H54 (cell line): ENCODE measurements around the gene HOXB2.

Experiments
- DNase-seq: peaks from one replicate; pipeline ENCODE4 v3.0.0; 2011; ENCODE audit warnings: low spot score, mixed read lengths; ENCODE audit not compliant: insufficient read length
- FAIRE-seq: peaks from 3 replicates; lab custom pipeline; 2011; peaks lifted over from hg19 to GRCh38; lab: Jason Lieb, UNC
- POLR2A ChIP-seq: IDR thresholded peaks from 2 replicates; pipeline ENCODE4 v1.6.1; 2011; ENCODE audit warnings: low read depth, mild to moderate bottlenecking, low read length

Gene HOXB2

DNA sequence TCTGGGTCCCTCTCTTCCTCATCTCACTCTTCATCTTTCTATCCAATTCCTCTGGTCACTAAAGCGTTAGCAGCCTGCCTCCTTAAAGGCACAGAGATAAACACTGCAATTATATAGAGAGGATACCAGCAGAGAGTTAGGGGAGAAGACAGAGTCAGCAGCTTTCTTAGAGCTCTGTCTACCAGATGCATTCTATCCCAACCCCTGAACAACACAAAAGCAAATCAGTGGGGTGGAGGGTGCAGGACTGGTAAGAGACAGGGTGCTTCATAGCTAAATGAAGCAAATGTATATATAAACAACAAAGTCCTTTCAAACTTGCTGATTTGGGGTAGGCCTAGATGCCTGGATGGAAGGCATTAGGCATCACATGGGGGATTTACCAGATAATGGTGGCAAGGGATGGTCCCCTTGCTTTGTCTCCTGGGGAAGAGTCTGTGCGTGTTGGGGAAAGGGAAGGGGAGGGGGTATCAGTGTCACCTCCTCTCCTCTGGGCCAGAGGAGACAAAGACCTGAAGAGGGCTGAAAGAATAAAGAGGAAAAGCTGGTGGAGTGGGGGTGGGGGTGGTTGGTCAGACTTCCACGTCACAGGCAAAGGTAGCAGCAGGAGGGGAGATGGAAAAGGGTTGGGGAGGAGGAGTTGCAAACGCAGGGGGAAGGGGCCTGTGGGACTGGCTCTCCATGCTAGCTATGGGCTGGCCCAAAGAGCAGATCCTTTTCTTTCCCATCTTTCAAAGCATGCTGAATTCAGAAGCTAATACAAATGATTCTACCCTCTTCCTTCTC is 21.2 kb upstream of the HOXB2 start:
- no peak for TF ChIP-seq POLR2A
- no peak for FAIRE-seq
- no peak for DNase-seq

DNA sequence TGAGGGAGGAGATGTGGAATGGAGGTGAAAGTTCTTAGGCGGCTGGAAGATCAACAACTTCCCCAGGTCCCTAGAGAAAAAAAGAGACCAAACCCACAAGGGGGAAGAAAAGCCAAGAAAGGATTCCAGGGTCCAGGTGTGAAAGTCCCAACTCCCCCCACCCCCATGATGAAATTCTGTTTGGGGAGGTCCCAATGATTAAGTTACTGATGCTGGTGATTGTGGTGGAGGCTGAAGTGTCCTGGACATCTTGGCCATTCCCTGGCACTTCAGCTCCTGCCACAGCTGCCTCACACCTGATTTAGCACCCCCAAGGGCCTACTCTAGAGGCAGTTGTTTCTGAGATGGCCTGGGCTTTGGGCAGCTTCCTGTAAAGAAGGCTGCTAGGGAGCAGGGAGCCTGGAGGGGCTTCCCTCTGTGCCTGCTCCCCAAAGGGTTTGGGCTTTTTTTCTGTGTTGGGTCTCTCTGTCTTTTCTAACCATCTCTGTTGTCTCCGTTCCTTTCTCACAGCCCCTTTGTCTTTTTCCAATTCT is 20.2 kb upstream of the HOXB2 start:
- no peak for TF ChIP-seq POLR2A
- FAIRE-seq = no peak
- DNase-seq = no peak

DNA sequence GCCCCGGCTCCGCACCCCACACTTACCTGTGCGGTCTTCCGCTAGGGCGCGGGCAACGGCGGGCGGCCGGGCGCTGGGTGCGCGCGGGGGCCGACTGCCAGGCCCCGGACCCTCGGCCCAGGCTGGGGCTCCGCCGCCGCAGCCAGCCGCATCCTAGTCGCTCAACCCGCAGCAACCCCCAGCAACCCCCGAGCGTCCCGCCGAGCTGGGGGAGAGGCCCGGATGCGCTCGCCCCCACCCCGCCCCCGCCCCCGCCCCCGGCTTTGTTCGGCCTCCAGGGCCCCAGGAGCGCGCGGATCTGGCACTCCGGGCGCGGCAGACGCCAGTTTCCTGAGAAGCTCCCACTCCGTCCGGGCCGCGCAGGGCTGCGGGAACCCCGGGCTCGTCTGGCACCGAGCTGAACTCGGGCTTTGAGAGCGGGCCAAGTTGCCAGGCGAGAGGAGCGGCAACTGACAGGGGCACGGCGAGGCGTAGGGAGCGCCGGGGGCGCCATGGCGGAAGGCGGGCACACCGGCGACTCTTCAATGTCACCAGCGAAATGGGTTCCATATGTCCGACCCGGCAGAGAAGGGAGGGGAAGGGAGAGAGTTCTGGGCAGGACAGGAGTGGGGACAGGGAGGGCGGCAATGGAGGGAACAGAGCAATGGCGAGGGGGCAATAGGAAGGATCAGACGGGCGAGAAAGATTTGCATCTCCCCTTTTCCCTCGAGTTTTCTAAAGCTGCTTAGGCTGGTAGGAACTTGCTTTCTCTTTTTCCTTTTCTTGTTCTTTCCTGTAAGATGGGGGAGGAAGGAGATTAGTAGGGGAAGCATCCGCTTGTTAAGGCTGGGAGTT is 19.5 kb upstream of the HOXB2 start:
- DNase-seq = no peak
- TF ChIP-seq POLR2A = no peak
- no peak for FAIRE-seq

DNA sequence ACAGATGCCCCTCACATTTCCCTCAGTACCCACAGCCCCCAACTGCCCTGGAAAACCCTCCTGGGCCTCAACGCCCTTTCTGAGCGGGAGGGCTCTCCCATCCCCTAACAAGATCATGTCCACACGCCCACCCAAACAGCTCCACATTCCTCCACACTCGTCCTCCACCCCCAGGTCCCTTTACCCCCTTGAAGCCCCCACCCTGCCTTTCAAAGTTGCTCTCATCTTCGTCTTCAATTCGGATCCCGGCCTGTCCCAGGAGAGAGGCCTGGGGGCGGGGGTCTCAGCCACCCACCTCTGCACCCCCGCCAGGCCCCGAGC is 18.9 kb upstream of the HOXB2 start:
- no peak for DNase-seq
- no peak for FAIRE-seq
- no peak for TF ChIP-seq POLR2A

DNA sequence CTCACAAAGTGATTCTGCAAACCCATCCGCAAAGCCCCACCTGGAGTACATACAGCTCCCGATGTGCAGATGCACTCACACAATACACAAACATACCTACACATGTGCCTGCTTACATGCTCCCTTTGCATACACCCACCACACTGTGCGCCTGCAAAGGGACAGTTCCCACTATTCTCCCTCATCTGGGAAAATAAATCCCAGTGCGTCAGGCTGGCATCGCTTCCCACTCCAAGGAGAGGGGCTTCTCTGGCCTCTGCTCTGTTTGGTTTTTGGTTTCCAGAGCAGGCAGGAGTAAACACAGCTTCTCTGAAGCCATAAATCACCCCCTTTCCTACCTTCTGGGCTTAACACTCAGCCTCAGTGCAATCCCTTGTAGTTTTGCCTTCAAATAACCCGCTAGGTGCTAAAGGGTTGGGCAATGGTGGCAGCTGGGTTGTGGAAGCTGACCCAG is 18.5 kb upstream of the HOXB2 start:
- no peak for DNase-seq
- no peak for FAIRE-seq
- no peak for TF ChIP-seq POLR2A

DNA sequence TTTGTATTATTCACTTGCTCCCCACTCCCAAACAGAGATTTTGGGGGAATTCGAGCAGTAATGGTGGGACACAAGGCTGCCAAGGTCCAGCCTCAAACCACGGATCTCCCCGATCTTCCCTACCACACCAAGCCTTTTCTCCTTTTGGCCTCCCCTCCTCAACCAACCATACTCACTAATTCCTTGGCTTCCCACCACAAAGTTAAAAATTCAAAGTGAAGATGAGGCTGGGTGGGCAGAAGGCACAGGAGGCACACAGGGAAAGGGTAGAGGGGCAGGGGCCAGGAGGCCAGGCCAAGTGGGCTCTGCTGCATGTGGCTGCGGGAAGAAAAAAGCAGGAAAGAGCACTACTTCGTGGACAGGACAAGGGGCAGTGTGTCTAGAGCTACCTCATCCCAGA is 18.0 kb upstream of the HOXB2 start:
- no peak for DNase-seq
- TF ChIP-seq POLR2A = no peak
- FAIRE-seq = no peak

DNA sequence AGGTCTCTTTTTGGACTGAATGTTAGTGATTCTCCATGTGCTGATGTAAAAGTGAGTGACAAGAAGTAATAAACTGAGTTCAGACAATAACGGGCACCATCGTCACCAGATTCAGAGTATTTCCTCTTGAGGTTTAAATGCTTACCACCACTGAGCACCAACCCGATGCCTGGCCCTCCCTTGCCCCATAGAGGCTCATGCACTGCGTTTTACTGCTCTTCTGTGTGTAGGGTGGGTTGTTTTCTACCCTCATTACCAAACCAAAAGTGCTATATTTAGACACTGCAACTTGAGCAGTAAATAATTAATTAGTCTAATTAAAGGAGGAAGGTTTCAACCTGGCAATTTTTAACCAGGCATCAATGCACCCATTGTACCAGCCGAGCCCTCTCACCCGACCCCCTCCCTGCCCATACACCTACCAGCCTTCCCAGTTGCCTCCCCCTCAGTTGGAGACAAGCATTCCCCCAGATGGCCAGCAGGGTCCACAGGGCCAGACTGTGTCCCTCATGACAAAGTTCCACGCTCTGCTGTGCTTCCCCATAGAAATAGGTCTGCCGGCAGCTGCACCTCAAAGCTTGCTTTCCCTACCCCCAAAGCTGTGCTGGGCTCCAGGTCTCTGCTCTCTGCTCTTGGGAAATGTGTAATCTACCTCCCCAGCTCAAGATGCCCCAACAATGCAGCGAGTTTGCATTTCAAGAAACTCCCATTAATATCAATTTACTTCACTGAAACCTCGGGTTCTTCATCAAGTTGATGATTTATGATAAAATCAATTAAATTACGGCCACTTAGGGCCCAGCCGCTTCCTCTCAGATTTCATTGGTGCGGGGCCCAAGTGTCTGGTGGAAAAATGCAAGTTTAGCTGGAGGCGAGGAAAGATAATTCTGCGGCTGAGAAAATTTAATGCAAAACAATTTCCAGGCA is 17.2 kb upstream of the HOXB2 start:
- DNase-seq (no peak), FAIRE-seq (no peak)
- no peak for TF ChIP-seq POLR2A

DNA sequence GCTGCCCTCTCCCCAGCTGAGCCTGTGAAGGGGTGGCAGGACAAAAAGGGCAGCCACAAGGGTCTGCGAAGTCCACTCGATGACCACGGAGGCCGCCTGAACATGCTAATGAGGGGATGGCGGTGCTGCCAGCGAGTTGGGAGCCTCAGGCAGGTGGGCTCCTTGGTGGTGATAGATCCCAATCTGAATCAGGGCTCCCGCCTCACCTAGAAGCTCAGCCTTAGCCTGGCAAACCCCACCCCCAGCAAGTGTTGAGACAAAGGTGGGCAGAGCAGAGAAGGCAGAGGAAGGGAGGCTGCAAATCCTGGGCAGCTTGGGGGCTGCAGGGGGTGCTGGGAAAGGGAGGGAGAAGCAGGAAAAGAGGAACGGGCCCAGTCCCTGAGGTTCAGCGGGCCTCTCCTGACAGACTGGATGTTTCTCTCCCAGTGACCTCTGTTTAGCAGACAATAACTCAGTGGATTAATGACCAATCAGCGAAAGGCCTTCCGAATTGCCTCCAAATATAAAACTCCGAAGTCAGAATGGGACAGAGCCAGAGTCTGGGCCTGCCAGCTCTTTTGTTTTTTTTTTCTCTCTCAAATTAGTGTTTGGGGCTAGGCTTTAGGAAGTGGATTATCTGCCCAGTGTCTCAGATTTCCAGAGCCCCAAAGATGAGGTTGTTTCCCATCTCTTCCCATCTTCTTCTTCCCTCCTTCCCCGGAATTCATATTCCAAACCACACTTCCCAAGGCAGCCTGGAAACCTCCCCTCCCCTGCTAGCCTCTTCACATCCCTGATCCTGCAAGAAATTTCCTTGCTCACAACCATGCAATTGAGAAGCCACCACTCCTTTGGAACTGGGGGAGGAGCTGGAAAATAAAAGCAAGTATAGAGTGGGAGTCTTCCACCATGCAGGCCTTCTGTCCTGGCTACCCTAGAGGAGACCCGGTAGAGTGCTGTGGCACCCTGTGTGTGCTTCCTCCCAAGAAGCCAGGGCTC is 15.2 kb upstream of the HOXB2 start:
- DNase-seq (no peak), FAIRE-seq (no peak)
- TF ChIP-seq POLR2A = no peak

DNA sequence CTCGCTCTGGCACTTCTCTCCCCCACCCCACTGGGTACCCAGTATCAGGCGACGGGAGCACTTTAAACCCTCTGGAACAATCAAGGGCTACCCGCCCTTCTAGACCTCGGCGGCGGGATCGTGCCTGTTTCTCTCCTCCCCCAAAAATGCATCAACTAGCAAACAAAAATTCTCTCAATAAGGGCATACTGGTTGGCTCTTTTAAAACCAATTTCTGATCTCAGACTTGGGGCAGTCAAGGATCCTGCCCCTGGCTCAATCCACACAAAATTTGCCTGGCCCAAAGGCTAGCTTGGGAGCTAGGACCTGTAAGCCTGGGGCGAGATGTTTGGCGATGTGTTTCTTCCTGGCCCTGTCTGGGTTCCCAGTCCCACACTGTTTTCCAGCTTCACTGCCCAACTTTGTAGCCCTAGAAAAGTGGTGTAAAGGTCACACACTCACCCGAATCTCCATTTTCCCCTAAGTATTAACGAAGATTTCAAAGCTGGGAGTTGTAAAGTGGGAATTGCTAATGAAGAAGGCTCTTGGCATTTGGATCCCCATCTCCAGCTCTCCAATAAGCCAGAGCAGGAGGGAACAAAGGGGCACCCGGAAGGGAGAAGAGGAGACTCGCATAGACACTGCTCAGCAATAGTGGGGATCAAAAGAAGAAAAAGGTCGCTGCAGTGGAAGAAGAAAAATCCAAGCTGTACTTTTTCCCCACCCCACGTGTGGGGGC is 14.4 kb upstream of the HOXB2 start:
- FAIRE-seq = no peak
- DNase-seq = no peak
- no peak for TF ChIP-seq POLR2A

DNA sequence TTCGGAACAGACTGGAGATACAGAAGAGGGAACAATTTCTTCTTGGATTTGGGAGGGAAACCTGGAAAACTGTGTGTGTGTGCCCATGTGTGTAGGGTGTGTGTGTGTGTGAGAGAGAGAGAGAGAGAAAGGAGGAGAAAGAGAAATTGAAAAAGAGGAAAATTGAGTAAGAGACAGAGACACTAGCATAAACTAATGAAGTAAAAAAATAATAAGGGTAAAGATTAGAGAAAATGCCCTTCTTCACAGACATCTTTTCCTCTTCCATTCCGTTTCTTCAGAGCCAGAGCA is 13.9 kb upstream of the HOXB2 start:
- TF ChIP-seq POLR2A = no peak
- no peak for FAIRE-seq
- DNase-seq = no peak

DNA sequence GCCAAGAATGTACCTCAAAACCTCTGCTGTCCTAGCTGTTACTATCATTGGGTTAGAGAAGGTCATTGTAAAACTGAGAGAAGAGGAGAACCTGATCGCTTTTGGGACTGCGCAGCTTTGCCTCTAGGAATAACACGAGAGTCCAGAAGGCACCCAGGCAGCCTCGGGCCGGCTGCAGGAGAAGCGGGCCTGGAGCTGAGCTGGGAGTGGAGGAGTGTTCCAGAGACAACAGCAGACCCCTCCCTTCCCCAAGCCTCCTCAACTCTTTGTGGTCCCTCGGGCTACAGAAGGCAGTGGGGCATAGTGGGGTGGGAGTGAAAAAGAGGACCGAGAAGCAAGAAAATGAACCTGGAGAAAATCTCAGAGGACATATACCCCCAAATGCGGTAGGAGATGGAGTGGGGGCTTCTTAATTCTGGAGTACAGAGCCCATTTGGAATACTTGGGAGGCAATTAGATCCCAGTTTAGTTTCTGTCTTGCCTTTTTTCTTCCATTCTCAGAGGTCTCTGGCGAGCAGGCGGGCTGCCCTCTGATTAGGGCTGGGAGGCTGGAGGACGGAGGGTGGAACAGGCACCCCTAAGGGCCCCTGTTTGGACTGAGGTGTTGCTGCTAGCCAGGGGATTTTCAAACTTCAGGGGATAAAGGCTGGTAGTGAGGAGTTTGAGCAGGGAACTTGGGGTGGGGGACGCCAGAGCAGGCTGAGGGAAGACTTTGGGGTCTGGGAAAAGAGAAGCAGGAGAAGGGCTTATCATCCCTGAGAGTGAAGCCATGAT is 13.3 kb upstream of the HOXB2 start:
- TF ChIP-seq POLR2A = no peak
- no peak for DNase-seq
- no peak for FAIRE-seq
